ENCODE data around the gene CFAP97. TPM values are rescaled to one million over a fixed set of nuclear protein-coding genes. Genes with fewer than 3 reads are reported as not detected.
"Not testable (repeated sequence)": the region's sequence is repeated elsewhere in the genome, so short reads cannot be mapped to it uniquely, and the experiment has no call there.

Gene CFAP97
- total RNA-seq, 1 experiment from 2014 or later: 27.7 TPM

- DNase-seq (ENCODE audit: low spot score): no peak
These were observed 18.8 kb upstream of the CFAP97 start for GRCh38 chr4:185222598-185222997.

GRCh38 chr4:185221912-185222311 lies 18.1 kb upstream of the CFAP97 start:
- no peak for DNase-seq (ENCODE audit: low spot score)

- DNase-seq (ENCODE audit: low spot score): no peak
These were observed 17.7 kb upstream of the CFAP97 start for GRCh38 chr4:185221491-185221890.

- DNase-seq (ENCODE audit: low spot score): peak; percentile 44
These were observed 15.9 kb upstream of the CFAP97 start for GRCh38 chr4:185219551-185220344.

GRCh38 chr4:185218312-185218711 lies 14.5 kb upstream of the CFAP97 start:
- DNase-seq (ENCODE audit: low spot score): no peak

GRCh38 chr4:185217408-185217975 lies 13.7 kb upstream of the CFAP97 start:
- DNase-seq (ENCODE audit: low spot score): no peak

- DNase-seq (ENCODE audit: low spot score): no peak
These were observed 11.5 kb upstream of the CFAP97 start for GRCh38 chr4:185215261-185215660.

- no peak for DNase-seq (ENCODE audit: low spot score)
These were observed 10.1 kb upstream of the CFAP97 start for GRCh38 chr4:185213877-185214276.

- no peak for DNase-seq (ENCODE audit: low spot score)
These were observed 8.8 kb upstream of the CFAP97 start for GRCh38 chr4:185212581-185212980.

GRCh38 chr4:185211641-185212040 lies 7.8 kb upstream of the CFAP97 start:
- no peak for DNase-seq (ENCODE audit: low spot score)

GRCh38 chr4:185211035-185211434 lies 7.2 kb upstream of the CFAP97 start:
- DNase-seq (ENCODE audit: low spot score): no peak

GRCh38 chr4:185210102-185210981 lies 6.5 kb upstream of the CFAP97 start:
- DNase-seq (ENCODE audit: low spot score): no peak

GRCh38 chr4:185209852-185210101 lies 6.0 kb upstream of the CFAP97 start:
- not testable (repeated sequence) for DNase-seq (ENCODE audit: low spot score)

- peak; percentile 47 for DNase-seq (ENCODE audit: low spot score)
These were observed 5.4 kb upstream of the CFAP97 start, which contains the start of gene SNX25 for GRCh38 chr4:185209031-185209851. Gene SNX25, plus strand, starts transcription at chr4:185209598. Its CDS starts 229 bp downstream, at chr4:185209827.

GRCh38 chr4:185207466-185207865 lies 3.7 kb upstream of the CFAP97 start:
- no peak for DNase-seq (ENCODE audit: low spot score)

- no peak for DNase-seq (ENCODE audit: low spot score)
These were observed 2.0 kb upstream of the CFAP97 start for GRCh38 chr4:185205697-185206342.

GRCh38 chr4:185205073-185205472 lies 1.3 kb upstream of the CFAP97 start:
- DNase-seq (ENCODE audit: low spot score): not testable (repeated sequence)

- DNase-seq (ENCODE audit: low spot score): no peak
These were observed 574 bp upstream of the CFAP97 start for GRCh38 chr4:185204238-185204910.

- DNase-seq (ENCODE audit: low spot score): no peak
These were observed 765 bp downstream of the CFAP97 start for GRCh38 chr4:185202984-185203485.

All from H4 (cell line).